GM12878 (cell line): Measurements from ENCODE around the gene HYAL4. TPM values are rescaled to one million over a fixed set of nuclear protein-coding genes. Genes with fewer than 3 reads are reported as not detected.

Experiments used
- ATAC-seq: fragments of 200-7000 bp; cut with Tn5 transposase; 3 replicates; pipeline ENCODE4 v1.9.1; 2020; ENCODE audit warnings: mild to moderate bottlenecking, moderate library complexity
- BruUV-seq: library from RNA; stranded (reverse); fragments of 400-500 nt; replicated peaks from 2 replicates; lab custom pipeline; 2021; lab: Mats Ljungman, UMichigan
- CTCF ChIA-PET: fragments of 300-600 bp; sonication (Branson Sonifier 250); formaldehyde crosslinking; extraction: SDS; loops from one replicate; lab custom pipeline; 2021; ENCODE audit warnings: inconsistent platforms; lab: Yijun Ruan, JAX
- POLR2A ChIA-PET: fragments of 350-600 bp; formaldehyde crosslinking; extraction: SDS; loops from one replicate; lab custom pipeline; 2021; ENCODE audit warnings: inconsistent platforms; lab: Charles Lee
- RAD21 ChIA-PET: fragments of 300-600 bp; sonication (Branson Sonifier 250); formaldehyde crosslinking; loops from one replicate; lab custom pipeline; 2023; ENCODE audit warnings: antibody characterized with exemption; ENCODE audit not compliant: unreplicated experiment; lab: Charles Lee
- SMC1A ChIA-PET: fragments of 300-600 bp; sonication (Branson Sonifier 250); formaldehyde crosslinking; loops from one replicate; lab custom pipeline; 2023; ENCODE audit not compliant: unreplicated experiment, uncharacterized antibody; lab: Charles Lee
- DNase-seq: peaks from one replicate; pipeline ENCODE4 v3.0.0-alpha.2; 2011; ENCODE audit warnings: low read depth, low spot score
- FAIRE-seq: peaks from 3 replicates; lab custom pipeline; 2011; peaks lifted over from hg19 to GRCh38; lab: Jason Lieb, UNC
- H2AFZ ChIP-seq: 2 replicates; pipeline ENCODE4 v1.6.0; 2011; ENCODE audit warnings: low read depth, low read length, control low read depth; ENCODE audit not compliant: control insufficient read depth
- H3K27ac ChIP-seq: 2 replicates; pipeline ENCODE4 v1.5.1; 2011; ENCODE audit warnings: control low read depth; ENCODE audit not compliant: control insufficient read depth, insufficient read depth
- H3K27me3 ChIP-seq, 2 experiments: replicated peaks in 1 of 2; 2 replicates each; pipeline versions ENCODE4 v1.6.0 to v1.6.1; 2011; ENCODE audit warnings: low read length in 1 of 2; ENCODE audit not compliant: control insufficient read depth in 2 of 2, insufficient read depth in 2 of 2
- H3K36me3 ChIP-seq, 2 experiments: 2 replicates each; pipeline ENCODE4 v1.5.1; 2011; ENCODE audit warnings: low read length in 1 of 2; ENCODE audit not compliant: control insufficient read depth in 2 of 2, insufficient read depth in 2 of 2
- H3K4me1 ChIP-seq: 2 replicates; pipeline ENCODE4 v1.6.1; 2011; ENCODE audit warnings: mild to moderate bottlenecking, low read length, moderate library complexity, mixed read lengths; ENCODE audit not compliant: control insufficient read depth, insufficient read depth
- H3K4me2 ChIP-seq: 2 replicates; pipeline ENCODE4 v1.6.0; 2011; ENCODE audit warnings: control low read depth; ENCODE audit not compliant: control insufficient read depth, insufficient read depth
- H3K4me3 ChIP-seq: fragments of 200-600 bp; sonication (generic); 2 replicates; pipeline ENCODE4 v1.5.1; 2016
- H3K79me2 ChIP-seq: 2 replicates; pipeline ENCODE4 v1.6.0; 2011; ENCODE audit warnings: low read length; ENCODE audit not compliant: control insufficient read depth, insufficient read depth
- H3K9ac ChIP-seq: 2 replicates; pipeline ENCODE4 v1.8.0; 2011; ENCODE audit warnings: low read length, control low read depth, mixed read lengths; ENCODE audit not compliant: control insufficient read depth, insufficient read depth
- H3K9me3 ChIP-seq: replicated peaks from 3 replicates; pipeline ENCODE4 v1.5.1; 2011; ENCODE audit warnings: mild to moderate bottlenecking, low read length; ENCODE audit not compliant: control insufficient read depth, insufficient read depth
- H4K20me1 ChIP-seq: 2 replicates; pipeline ENCODE4 v1.6.0; 2011; ENCODE audit not compliant: control insufficient read depth, insufficient read depth
- BHLHE40 ChIP-seq, 2 experiments: fragments of 450-650 bp in 1 of 2; IDR thresholded peaks; 2 replicates each; pipeline ENCODE4 v1.6.1; 2011 to 2017; ENCODE audit warnings: low read depth in 2 of 2, borderline replicate concordance in 1 of 2, improper control_type of control experiment in 1 of 2, low read length in 1 of 2, mild to moderate bottlenecking in 1 of 2
- CBFB ChIP-seq: IDR thresholded peaks from 2 replicates; pipeline ENCODE4 v1.6.1; 2016; ENCODE audit warnings: antibody characterized with exemption, low read depth
- FOXM1 ChIP-seq: IDR thresholded peaks from 2 replicates; pipeline ENCODE4 v1.6.1; 2012; ENCODE audit warnings: low read depth, mild to moderate bottlenecking, inconsistent platforms, low read length, moderate library complexity
- HDAC2 ChIP-seq: fragments of 200-600 bp; sonication (generic); IDR thresholded peaks from 2 replicates; pipeline ENCODE4 v1.6.1; 2017
- IKZF1 ChIP-seq: fragments of 450-650 bp; conservative IDR thresholded peaks from 2 replicates; pipeline ENCODE4 v1.6.1; 2017; ENCODE audit warnings: antibody characterized with exemption, mild to moderate bottlenecking
- IKZF2 ChIP-seq, 2 experiments: fragments of 450-650 bp; IDR thresholded peaks; 2 replicates each; pipeline ENCODE4 v1.6.1; 2017; ENCODE audit warnings: mild to moderate bottlenecking in 2 of 2, moderate library complexity in 2 of 2
- JUNB ChIP-seq: IDR thresholded peaks from 2 replicates; pipeline ENCODE4 v1.6.1; 2016; ENCODE audit warnings: antibody characterized with exemption, mild to moderate bottlenecking
- MEF2B ChIP-seq: fragments of 450-650 bp; IDR thresholded peaks from 2 replicates; pipeline ENCODE4 v1.6.1; 2018; ENCODE audit warnings: mild to moderate bottlenecking, moderate library complexity; ENCODE audit not compliant: partially characterized antibody, poor library complexity, severe bottlenecking
- NRF1 ChIP-seq: conservative IDR thresholded peaks from 2 replicates; pipeline ENCODE4 v1.6.1; 2011; ENCODE audit warnings: mild to moderate bottlenecking, low read depth, low read length, improper control_type of control experiment
- SPI1 ChIP-seq: IDR thresholded peaks from 2 replicates; pipeline ENCODE4 v1.6.1; 2011; ENCODE audit warnings: low read depth, mild to moderate bottlenecking, low read length, moderate library complexity, borderline replicate concordance; ENCODE audit not compliant: insufficient read depth
- SRF ChIP-seq, 2 experiments: IDR thresholded peaks; 2 replicates each; pipeline ENCODE4 v1.6.1; 2011; ENCODE audit warnings: low read depth in 2 of 2, low read length in 2 of 2, mild to moderate bottlenecking in 1 of 2, moderate library complexity in 1 of 2
- SUZ12 ChIP-seq: fragments of 200-600 bp; sonication (generic); IDR thresholded peaks from one replicate; pipeline ENCODE4 v1.6.1; 2018; ENCODE audit warnings: antibody characterized with exemption, mild to moderate bottlenecking; ENCODE audit not compliant: unreplicated experiment
- WRNIP1 ChIP-seq: IDR thresholded peaks from 2 replicates; pipeline ENCODE4 v1.6.1; 2011; ENCODE audit warnings: low read depth, low read length, improper control_type of control experiment, borderline replicate concordance
- ZNF207 ChIP-seq: fragments of 450-650 bp; IDR thresholded peaks from 2 replicates; pipeline ENCODE4 v1.6.1; 2014; ENCODE audit warnings: antibody characterized with exemption, mild to moderate bottlenecking, borderline replicate concordance
- WGBS: methylation state at CpG from one replicate; pipeline ENCODE4 v1.1.6; 2016; ENCODE audit warnings: low lambda C conversion rate; ENCODE audit not compliant: insufficient replicate concordance, insufficient coverage; ENCODE audit errors: missing lambda C conversion rate; 5-methylcytosine and 5-hydroxymethylcytosine counted together
- in situ Hi-C: fragments of 300-500 bp; cut with MboI; formaldehyde crosslinking; loops from 9 replicates; pipeline ENCODE4 v1.14.3; 2018; ENCODE audit warnings: mixed read lengths
- intact Hi-C: fragments of 100-400 bp; cut with micrococcal nuclease; formaldehyde crosslinking; loops from one replicate; pipeline ENCODE4 v1.14.2; 2022; ENCODE audit not compliant: unreplicated experiment
- polyA plus RNA-seq, 11 experiments: library from polyadenylated mRNA; depleted of rRNA in 4 of 11; unstranded in 6 of 11; stranded (reverse) in 5 of 11; fragments of >200 nt; fragmentation: Nextera tagmentation in 4 of 11; fragmentation: Illumina TruSeq in 1 of 11; extraction: Ambion mirVana in 4 of 11; extraction: Trizol in 1 of 11; gene quantifications; 1 replicate in 1 of 11; 2 replicates in 10 of 11; pipeline versions ENCODE4 v1.2.1 to v1.2.3, GENCODE V29; 2011 to 2016; ENCODE audit warnings: inconsistent platforms in 2 of 11, missing spikeins in 2 of 11, low read depth in 1 of 11
- total RNA-seq, 4 experiments: library from RNA; depleted of rRNA in 3 of 4; stranded (reverse); fragments of >200 nt in 3 of 4; fragmentation: Illumina TruSeq in 1 of 4; extraction: Trizol in 1 of 4; gene quantifications; 2 replicates each; pipeline versions ENCODE4 v1.2.1 to v1.2.3, GENCODE V29; 2013 to 2021
- TF ChIP-seq, protein P1 (sequence below): fragments of 450-650 bp; formaldehyde crosslinking; IDR thresholded peaks from 2 replicates; pipeline ENCODE4 v1.4.0; 2020; ENCODE audit warnings: mild to moderate bottlenecking, moderate library complexity
- TF ChIP-seq, protein P2 (sequence below), 3 experiments: IDR thresholded peaks in 2 of 3; conservative IDR thresholded peaks in 1 of 3; 2 replicates each; pipeline ENCODE4 v1.5.1; 2011; ENCODE audit warnings: low read depth in 3 of 3, low read length in 3 of 3, mild to moderate bottlenecking in 3 of 3, control low read depth in 2 of 3, moderate library complexity in 2 of 3, inconsistent platforms in 1 of 3, mixed read lengths in 1 of 3; ENCODE audit not compliant: control insufficient read depth in 2 of 3, insufficient read depth in 1 of 3; ENCODE audit errors: extremely low read depth in 1 of 3

HYAL4 gene
- total and polyA plus RNA-seq, 10 of the 15 experiments (the other 5 are each of a cell fraction or from before 2014, with no cell fraction given) = 0.14 to 0.88 (median 0.26) TPM; not detected in 1

DNA sequence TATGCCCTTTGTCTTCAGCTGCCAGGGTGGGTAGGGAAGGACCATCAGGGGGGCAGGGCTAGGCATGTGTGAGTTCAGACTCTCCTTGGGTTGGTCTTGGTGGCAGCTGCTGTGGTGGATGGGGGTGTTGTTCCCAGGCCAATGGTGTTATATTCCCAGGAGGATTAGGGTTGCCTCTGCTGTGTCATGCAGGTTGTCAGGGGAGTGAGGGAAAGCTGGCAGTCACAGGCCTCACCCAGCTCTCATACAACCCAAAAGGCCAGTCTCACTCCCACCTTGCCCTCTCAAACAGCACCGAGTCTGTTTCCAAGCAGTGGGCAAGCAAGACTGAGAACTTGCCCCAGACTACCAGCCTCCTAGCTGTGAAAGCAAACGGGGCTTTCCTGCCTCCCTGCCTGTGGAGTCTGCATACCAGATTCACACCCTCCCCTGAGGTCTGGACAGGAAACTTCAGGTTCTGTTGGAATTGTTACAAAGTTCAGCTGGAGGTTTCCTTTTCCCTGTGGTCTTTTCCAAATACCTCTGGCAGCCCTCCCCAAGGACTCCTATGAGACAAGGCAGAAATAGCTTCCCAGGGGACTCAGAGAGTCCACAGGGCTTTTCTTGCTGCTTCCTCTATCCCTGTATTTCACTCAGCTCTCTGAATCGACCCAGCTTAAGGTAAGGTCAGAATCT lies 1.4 kb downstream of the HYAL4 start (continued):
- no peak for TF ChIP-seq SPI1
- TF ChIP-seq SRF (IDR thresholded peaks at IDR 0.05; ENCODE audit: low read depth in 2 of 2, low read length in 2 of 2) = no peak
- TF ChIP-seq WRNIP1 = no peak
- no peak for TF ChIP-seq CBFB
- TF ChIP-seq ZNF207 = no peak
- TF ChIP-seq FOXM1 = no peak
- TF ChIP-seq IKZF2 (IDR thresholded peaks at IDR 0.05) = peak; percentile 35 to 38; a peak in 2 of 4 replicates
- peak; percentile 76 for TF ChIP-seq IKZF1
- no peak for TF ChIP-seq JUNB
- TF ChIP-seq NRF1 = no peak
- TF ChIP-seq BHLHE40 (IDR thresholded peaks at IDR 0.05; ENCODE audit: borderline replicate concordance in 1 of 2, low read depth in 2 of 2, low read length in 1 of 2) = 0 out of 4 replicates have a peak, but pooled peaks of 1 of the 2 experiments have one; percentile 5
- no peak for TF ChIP-seq SUZ12
- peak; percentile 84 for TF ChIP-seq MEF2B
- no peak for TF ChIP-seq HDAC2

DNA sequence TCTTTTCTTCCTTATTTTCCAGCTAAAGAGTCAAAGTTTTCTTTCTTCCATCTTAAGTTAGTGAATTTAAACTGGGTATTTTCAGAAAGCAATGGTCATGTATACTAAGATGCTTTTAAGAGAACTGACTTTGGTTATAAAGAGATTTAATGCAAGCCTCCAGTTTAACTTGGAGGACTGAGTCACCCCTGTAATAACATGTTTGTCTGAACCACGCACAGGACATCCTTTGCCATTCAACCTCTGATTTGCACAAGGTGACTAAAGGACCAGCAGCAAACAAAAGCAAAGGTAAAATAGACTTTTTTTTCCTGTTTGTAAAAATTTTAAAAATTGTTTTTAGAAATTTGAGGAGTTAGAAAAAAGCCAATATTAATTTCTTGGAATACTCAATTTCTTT lies 2.9 kb downstream of the HYAL4 start:
- WGBS = 88% methylated on average over 1 of the region's 1 CpG
- RAD21 ChIA-PET = interaction anchor here (1.4 to 2.2 kb wide), 2 partner anchors 23 to 50 kb away, joined by 4 to 11 read pairs; no protein-coding TSS in a partner anchor
- no TSS peak for BruUV-seq
- Histone ChIP-seq H3K4me1 (no peaks in the 10 kb centered on the region), H3K27me3 (no peaks in the 10 kb centered on the region), H2AFZ (no peak overlapping the region), H3K79me2 (no peaks in the 10 kb centered on the region), H3K9ac (no peak overlapping the region), H3K4me3 (no peak overlapping the region), H3K9me3 (no peaks in the 10 kb centered on the region), H3K4me2 (no peak overlapping the region), H3K36me3 (no peaks in the 10 kb centered on the region), H4K20me1 (no peaks in the 10 kb centered on the region), H3K27ac (no peak overlapping the region)
- POLR2A ChIA-PET = interaction anchor here (0.6 kb wide), 1 partner anchor 62 kb away, joined by 3 read pairs; no protein-coding TSS in a partner anchor
- ATAC-seq (no peak), DNase-seq (no peak), FAIRE-seq (no peak)
- in situ Hi-C loops (no loop called here), intact Hi-C loops (no loop called here)
- SMC1A ChIA-PET = interaction anchor here (1.1 to 2.5 kb wide), 3 partner anchors 12 to 50 kb away, joined by 3 to 19 read pairs (median 4); no protein-coding TSS in a partner anchor
- CTCF ChIA-PET = interaction anchor here (1.1 to 4.5 kb wide), 5 partner anchors 9 to 50 kb away, joined by 3 to 25 read pairs (median 20); no protein-coding TSS in a partner anchor
- TF ChIP-seq SPI1 = no peak
- TF ChIP-seq, protein P1, sequence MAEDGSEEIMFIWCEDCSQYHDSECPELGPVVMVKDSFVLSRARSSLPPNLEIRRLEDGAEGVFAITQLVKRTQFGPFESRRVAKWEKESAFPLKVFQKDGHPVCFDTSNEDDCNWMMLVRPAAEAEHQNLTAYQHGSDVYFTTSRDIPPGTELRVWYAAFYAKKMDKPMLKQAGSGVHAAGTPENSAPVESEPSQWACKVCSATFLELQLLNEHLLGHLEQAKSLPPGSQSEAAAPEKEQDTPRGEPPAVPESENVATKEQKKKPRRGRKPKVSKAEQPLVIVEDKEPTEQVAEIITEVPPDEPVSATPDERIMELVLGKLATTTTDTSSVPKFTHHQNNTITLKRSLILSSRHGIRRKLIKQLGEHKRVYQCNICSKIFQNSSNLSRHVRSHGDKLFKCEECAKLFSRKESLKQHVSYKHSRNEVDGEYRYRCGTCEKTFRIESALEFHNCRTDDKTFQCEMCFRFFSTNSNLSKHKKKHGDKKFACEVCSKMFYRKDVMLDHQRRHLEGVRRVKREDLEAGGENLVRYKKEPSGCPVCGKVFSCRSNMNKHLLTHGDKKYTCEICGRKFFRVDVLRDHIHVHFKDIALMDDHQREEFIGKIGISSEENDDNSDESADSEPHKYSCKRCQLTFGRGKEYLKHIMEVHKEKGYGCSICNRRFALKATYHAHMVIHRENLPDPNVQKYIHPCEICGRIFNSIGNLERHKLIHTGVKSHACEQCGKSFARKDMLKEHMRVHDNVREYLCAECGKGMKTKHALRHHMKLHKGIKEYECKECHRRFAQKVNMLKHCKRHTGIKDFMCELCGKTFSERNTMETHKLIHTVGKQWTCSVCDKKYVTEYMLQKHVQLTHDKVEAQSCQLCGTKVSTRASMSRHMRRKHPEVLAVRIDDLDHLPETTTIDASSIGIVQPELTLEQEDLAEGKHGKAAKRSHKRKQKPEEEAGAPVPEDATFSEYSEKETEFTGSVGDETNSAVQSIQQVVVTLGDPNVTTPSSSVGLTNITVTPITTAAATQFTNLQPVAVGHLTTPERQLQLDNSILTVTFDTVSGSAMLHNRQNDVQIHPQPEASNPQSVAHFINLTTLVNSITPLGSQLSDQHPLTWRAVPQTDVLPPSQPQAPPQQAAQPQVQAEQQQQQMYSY (CRISPR knock-in tag) = no peak
- TF ChIP-seq, protein P2, sequence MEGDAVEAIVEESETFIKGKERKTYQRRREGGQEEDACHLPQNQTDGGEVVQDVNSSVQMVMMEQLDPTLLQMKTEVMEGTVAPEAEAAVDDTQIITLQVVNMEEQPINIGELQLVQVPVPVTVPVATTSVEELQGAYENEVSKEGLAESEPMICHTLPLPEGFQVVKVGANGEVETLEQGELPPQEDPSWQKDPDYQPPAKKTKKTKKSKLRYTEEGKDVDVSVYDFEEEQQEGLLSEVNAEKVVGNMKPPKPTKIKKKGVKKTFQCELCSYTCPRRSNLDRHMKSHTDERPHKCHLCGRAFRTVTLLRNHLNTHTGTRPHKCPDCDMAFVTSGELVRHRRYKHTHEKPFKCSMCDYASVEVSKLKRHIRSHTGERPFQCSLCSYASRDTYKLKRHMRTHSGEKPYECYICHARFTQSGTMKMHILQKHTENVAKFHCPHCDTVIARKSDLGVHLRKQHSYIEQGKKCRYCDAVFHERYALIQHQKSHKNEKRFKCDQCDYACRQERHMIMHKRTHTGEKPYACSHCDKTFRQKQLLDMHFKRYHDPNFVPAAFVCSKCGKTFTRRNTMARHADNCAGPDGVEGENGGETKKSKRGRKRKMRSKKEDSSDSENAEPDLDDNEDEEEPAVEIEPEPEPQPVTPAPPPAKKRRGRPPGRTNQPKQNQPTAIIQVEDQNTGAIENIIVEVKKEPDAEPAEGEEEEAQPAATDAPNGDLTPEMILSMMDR (IDR thresholded peaks at IDR 0.05 in 2 of 3, conservative IDR thresholded peaks at IDR 0.05 in 1 of 3; ENCODE audit: control insufficient read depth in 2 of 3, extremely low read depth in 1 of 3, insufficient read depth in 1 of 3, low read depth in 3 of 3, low read length in 3 of 3) = no peak
